Kidney (tissue), 14 donors: ENCODE measurements around the gene TNFAIP8. TPM values are rescaled to one million over a fixed set of nuclear protein-coding genes. Genes with fewer than 3 reads are reported as not detected.

Experiments used
- DNase-seq, 5 donors: peaks; one replicate each; pipeline ENCODE4 v3.0.0-alpha.2; 2013 to 2020
- FAIRE-seq: peaks from 2 replicates; lab custom pipeline; 2012; peaks lifted over from hg19 to GRCh38; lab: Jason Lieb, UNC
- H3K27ac ChIP-seq, 2 donors: one replicate each; pipeline ENCODE4 v1.7.0; 2013; ENCODE audit warnings: low read depth in 2 of 2, low read length in 2 of 2, inconsistent platforms in 1 of 2
- H3K27me3 ChIP-seq: one replicate; pipeline ENCODE4 v1.7.1; 2013; ENCODE audit warnings: low read length, inconsistent platforms; ENCODE audit not compliant: control insufficient read depth, insufficient read depth
- H3K36me3 ChIP-seq, 3 donors: one replicate each; pipeline versions ENCODE4 v1.7.0 to v1.7.1; 2013; ENCODE audit warnings: low read length in 3 of 3, control low read depth in 1 of 3, inconsistent platforms in 1 of 3; ENCODE audit not compliant: insufficient read depth in 3 of 3, control insufficient read depth in 2 of 3
- H3K4me1 ChIP-seq, 3 donors: one replicate each; pipeline versions ENCODE4 v1.7.0 to v1.7.1; 2013; ENCODE audit warnings: low read length in 3 of 3, inconsistent platforms in 1 of 3, low read depth in 1 of 3; ENCODE audit not compliant: control insufficient read depth in 2 of 3, insufficient read depth in 2 of 3
- H3K4me3 ChIP-seq, 3 donors: one replicate each; pipeline versions ENCODE4 v1.7.0 to v1.8.1; 2013; ENCODE audit warnings: low read length in 3 of 3, control low read depth in 1 of 3, inconsistent platforms in 1 of 3
- H3K9ac ChIP-seq, 3 donors: one replicate each; pipeline versions ENCODE4 v1.7.0 to v1.7.1; 2013; ENCODE audit warnings: low read length in 3 of 3, control low read depth in 1 of 3, inconsistent platforms in 1 of 3
- H3K9me3 ChIP-seq, 3 donors: one replicate each; pipeline versions ENCODE4 v1.7.0 to v1.7.1; 2013; ENCODE audit warnings: low read length in 3 of 3, control low read depth in 1 of 3, inconsistent platforms in 1 of 3; ENCODE audit not compliant: control insufficient read depth in 2 of 3, insufficient read depth in 1 of 3
- CTCF ChIP-seq: IDR thresholded peaks from 3 replicates; pipeline ENCODE4 v1.5.1; 2012; ENCODE audit warnings: mild to moderate bottlenecking, moderate library complexity, borderline replicate concordance; ENCODE audit not compliant: insufficient read depth; ENCODE audit errors: extremely low read depth
- intact Hi-C: fragments of 100-400 bp; cut with DNase I; formaldehyde crosslinking; loops from one replicate; pipeline ENCODE4 v1.11.1; 2022
- polyA plus RNA-seq: library from polyadenylated mRNA; stranded (reverse); fragments of 350-450 nt; fragmentation: Illumina TruSeq; extraction: RNeasy Lipid Tissue Mini Kit (QIAGEN cat#74804); gene quantifications from one replicate; pipeline ENCODE4 v1.2.3, GENCODE V29; 2014; ENCODE audit warnings: low read depth, low replicate concordance; ENCODE audit not compliant: insufficient read depth
- total RNA-seq: library from RNA; stranded (reverse); fragmentation: NEBNext Ultra II Directional; extraction: Animal tissue kit (Norgen Biotek cat#: 25700); gene quantifications from one replicate; pipeline ENCODE4 v1.2.1, GENCODE V29; 2021
- donor health status: control.
- donor health status: control.
- donor health status: control.
- donor health status: control.
- donor health status: control.
- donor health status: DM: yes; HTN: yes; CAD: no.
- donor health status: Normal renal cell carcinoma (clear cell type).

The TNFAIP8 gene
- total and polyA plus RNA-seq, 2 donors from 2014 or later, result 13.3 to 41.5 TPM

- intact Hi-C loops, result no loop called here
- Histone ChIP-seq H3K9me3 (no peaks in the 10 kb centered on the region), H3K27ac (no peak overlapping the region), H3K27me3 (no peaks in the 10 kb centered on the region), H3K4me3 (no peak overlapping the region), H3K36me3 (no peaks in the 10 kb centered on the region), H3K9ac (no peak overlapping the region), H3K4me1 (no peaks in the 10 kb centered on the region)
- DNase-seq, result no peak
- no peak for FAIRE-seq
- no peak for TF ChIP-seq CTCF
Measured at GRCh38 chr5:119322948-119323537, 32.8 kb upstream of the TNFAIP8 start.

- H3K36me3 ChIP-seq, result no peaks in the 10 kb centered on the region
- H3K9ac ChIP-seq, result no peak overlapping the region
- FAIRE-seq (no peak), DNase-seq (no peak)
- H3K27ac ChIP-seq, result no peak overlapping the region
- H3K4me3 ChIP-seq, result no peak overlapping the region
- peaks cover 0 to 4% (median 0%) of the 10 kb centered on the region in 3 donors for H3K4me1 ChIP-seq
- TF ChIP-seq CTCF, result no peak
- intact Hi-C loops, result no loop called here
- no peaks in the 10 kb centered on the region for H3K27me3 ChIP-seq
- H3K9me3 ChIP-seq, result no peaks in the 10 kb centered on the region
Measured at GRCh38 chr5:119323601-119324000, 32.2 kb upstream of the TNFAIP8 start.

- Histone ChIP-seq H3K9ac (no peak overlapping the region), H3K36me3 (no peaks in the 10 kb centered on the region), H3K9me3 (no peaks in the 10 kb centered on the region), H3K4me1 (peaks cover 0 to 4% (median 0%) of the 10 kb centered on the region in 3 donors), H3K27me3 (no peaks in the 10 kb centered on the region), H3K27ac (peak overlapping the region in 1 of 2 donors; percentile 23), H3K4me3 (no peak overlapping the region)
- intact Hi-C loops, result no loop called here
- no peak for FAIRE-seq
- TF ChIP-seq CTCF, result no peak
- no peak for DNase-seq
Measured at GRCh38 chr5:119324842-119325241, 31.0 kb upstream of the TNFAIP8 start.

- Histone ChIP-seq H3K9ac (no peak overlapping the region), H3K27ac (no peak overlapping the region), H3K4me1 (peaks cover 0 to 4% (median 0%) of the 10 kb centered on the region in 3 donors), H3K4me3 (no peak overlapping the region), H3K36me3 (no peaks in the 10 kb centered on the region), H3K27me3 (no peaks in the 10 kb centered on the region), H3K9me3 (no peaks in the 10 kb centered on the region)
- DNase-seq (no peak), FAIRE-seq (no peak)
- intact Hi-C loops, result no loop called here
- no peak for TF ChIP-seq CTCF
Measured at GRCh38 chr5:119327018-119327417, 28.8 kb upstream of the TNFAIP8 start.
